ENCODE measurements around the gene PLRG1.

The PLRG1 gene

GRCh38 chr4:154542271-154542879 is 7.8 kb downstream of the PLRG1 start:
- H3K4me3 ChIP-seq (ENCODE audit: low read depth, low read length) = no peak overlapping the region
- TF ChIP-seq CTCF (IDR thresholded peaks at IDR 0.05; ENCODE audit: borderline replicate concordance, insufficient read depth, low read depth, low read length) = no peak

- H3K4me3 ChIP-seq (ENCODE audit: low read depth, low read length) = no peak overlapping the region
- no peak for TF ChIP-seq CTCF (IDR thresholded peaks at IDR 0.05; ENCODE audit: borderline replicate concordance, insufficient read depth, low read depth, low read length)
Observed at GRCh38 chr4:154534296-154534695, 15.9 kb downstream of the PLRG1 start.

GRCh38 chr4:154529728-154530519 is 20.3 kb downstream of the PLRG1 start:
- TF ChIP-seq CTCF (IDR thresholded peaks at IDR 0.05; ENCODE audit: borderline replicate concordance, insufficient read depth, low read depth, low read length) = no peak
- H3K4me3 ChIP-seq (ENCODE audit: low read depth, low read length) = no peak overlapping the region

- H3K4me3 ChIP-seq (ENCODE audit: low read depth, low read length) = no peak overlapping the region
- no peak for TF ChIP-seq CTCF (IDR thresholded peaks at IDR 0.05; ENCODE audit: borderline replicate concordance, insufficient read depth, low read depth, low read length)
Observed at GRCh38 chr4:154528869-154529268, 21.3 kb downstream of the PLRG1 start.

- TF ChIP-seq CTCF (IDR thresholded peaks at IDR 0.05; ENCODE audit: borderline replicate concordance, insufficient read depth, low read depth, low read length) = no peak
- H3K4me3 ChIP-seq (ENCODE audit: low read depth, low read length) = no peak overlapping the region
Observed at GRCh38 chr4:154527308-154527707, 22.9 kb downstream of the PLRG1 start.

- no peak overlapping the region for H3K4me3 ChIP-seq (ENCODE audit: low read depth, low read length)
- TF ChIP-seq CTCF (IDR thresholded peaks at IDR 0.05; ENCODE audit: borderline replicate concordance, insufficient read depth, low read depth, low read length) = no peak
Observed at GRCh38 chr4:154526151-154526550, 24.0 kb downstream of the PLRG1 start.

- TF ChIP-seq CTCF (IDR thresholded peaks at IDR 0.05; ENCODE audit: borderline replicate concordance, insufficient read depth, low read depth, low read length) = no peak
- no peak overlapping the region for H3K4me3 ChIP-seq (ENCODE audit: low read depth, low read length)
Observed at GRCh38 chr4:154521607-154522006, 28.6 kb downstream of the PLRG1 start.

Data from GM12875 (cell line).